ENCODE data around the gene HS6ST1. TPM values are rescaled to one million over a fixed set of nuclear protein-coding genes. Genes with fewer than 3 reads are reported as not detected.
"Not testable (repeated sequence)": the region's sequence is repeated elsewhere in the genome, so short reads cannot be mapped to it uniquely, and the experiment has no call there.

HS6ST1 gene
- total RNA-seq, 1 donor from 2014 or later = 30.8 TPM

DNA sequence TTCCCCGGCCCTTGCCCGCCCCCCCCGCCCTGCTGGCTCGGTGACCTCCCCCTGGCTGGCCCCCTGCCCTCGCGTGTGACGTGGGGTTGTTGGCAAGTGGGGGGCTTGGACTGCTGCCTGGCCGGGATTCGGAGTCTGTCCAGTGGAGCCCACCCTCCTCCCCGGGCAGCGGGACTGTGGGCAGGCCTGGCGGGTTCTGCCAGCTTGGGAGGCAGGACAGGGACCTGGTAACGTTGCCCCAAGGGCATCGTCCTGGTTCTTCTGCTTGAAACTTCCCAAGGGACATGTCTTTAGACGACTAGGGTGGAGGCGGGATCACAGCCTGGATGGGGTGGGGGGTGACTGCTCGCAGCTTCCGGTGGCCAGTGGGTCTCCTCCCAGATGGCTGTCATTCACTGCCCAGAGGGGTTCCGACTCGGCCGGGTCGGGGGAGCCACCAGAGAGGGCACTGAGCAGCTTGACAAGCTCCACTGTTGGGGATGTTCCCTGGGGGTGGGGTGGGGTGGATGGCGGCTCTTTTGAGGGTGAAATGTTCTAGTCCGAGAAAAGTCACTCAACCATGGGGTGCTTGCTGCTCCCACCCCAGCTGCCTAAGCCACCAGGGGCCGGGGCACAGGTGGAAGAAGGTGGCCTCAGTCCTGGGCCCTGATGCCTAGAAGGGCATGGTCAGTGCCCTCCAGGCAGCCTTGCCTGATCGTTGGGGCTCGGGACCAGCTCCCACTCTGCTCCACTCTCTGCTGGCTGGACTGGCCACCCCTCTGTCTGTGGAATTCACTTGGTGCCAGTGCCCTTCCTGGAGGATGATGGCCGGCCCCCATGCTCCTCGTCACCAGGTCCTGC lies 4.3 kb upstream of the HS6ST1 start:
- DNase-seq (ENCODE audit: low read depth) = no peak

DNA sequence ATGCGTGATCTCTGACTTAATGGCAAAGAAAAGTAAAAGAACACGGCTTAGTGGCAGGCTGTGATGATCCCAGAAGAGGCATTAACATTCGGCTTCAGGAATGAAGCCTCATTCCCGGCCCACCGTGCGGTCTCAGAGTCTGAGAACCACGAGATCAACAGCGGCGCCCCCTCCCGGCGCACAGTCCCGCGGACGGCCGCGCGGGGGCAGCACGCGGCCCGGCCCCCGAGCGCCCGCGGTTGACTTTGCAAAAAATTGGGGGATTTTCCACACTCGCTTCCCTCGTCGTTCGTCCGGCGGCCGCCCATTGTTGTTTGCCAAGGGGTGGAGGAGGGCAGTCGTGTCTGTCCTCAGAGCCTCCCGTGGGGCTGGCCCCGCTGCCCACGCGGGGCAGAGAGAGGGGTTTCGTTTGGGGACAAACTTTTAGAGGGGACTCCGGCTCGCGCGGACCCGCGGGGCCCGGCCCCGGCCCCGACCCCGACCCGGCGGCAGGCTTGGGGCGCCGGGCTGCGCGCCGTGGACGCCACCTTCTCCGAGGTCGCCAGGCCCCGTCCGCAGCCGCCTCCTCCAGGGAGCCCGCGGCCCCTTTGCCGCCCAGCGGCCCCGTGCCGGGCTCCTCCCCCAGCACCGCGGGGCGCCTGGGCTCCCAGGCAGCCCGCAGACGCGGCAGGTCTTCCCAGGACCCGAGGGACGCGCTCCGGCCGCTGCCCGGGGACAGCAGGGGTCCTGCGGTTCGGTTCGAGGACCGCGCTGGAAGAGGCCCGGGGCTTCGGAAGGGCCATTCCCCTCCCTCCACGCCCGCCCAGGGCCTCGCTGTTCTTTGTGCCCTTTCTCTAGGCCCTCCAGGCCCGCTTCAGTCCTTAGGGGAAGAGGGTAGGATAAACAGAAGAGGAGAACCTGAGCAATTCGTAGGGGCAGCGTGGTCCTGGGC lies 3.4 kb upstream of the HS6ST1 start:
- DNase-seq (ENCODE audit: low read depth) = peak; percentile 86

DNA sequence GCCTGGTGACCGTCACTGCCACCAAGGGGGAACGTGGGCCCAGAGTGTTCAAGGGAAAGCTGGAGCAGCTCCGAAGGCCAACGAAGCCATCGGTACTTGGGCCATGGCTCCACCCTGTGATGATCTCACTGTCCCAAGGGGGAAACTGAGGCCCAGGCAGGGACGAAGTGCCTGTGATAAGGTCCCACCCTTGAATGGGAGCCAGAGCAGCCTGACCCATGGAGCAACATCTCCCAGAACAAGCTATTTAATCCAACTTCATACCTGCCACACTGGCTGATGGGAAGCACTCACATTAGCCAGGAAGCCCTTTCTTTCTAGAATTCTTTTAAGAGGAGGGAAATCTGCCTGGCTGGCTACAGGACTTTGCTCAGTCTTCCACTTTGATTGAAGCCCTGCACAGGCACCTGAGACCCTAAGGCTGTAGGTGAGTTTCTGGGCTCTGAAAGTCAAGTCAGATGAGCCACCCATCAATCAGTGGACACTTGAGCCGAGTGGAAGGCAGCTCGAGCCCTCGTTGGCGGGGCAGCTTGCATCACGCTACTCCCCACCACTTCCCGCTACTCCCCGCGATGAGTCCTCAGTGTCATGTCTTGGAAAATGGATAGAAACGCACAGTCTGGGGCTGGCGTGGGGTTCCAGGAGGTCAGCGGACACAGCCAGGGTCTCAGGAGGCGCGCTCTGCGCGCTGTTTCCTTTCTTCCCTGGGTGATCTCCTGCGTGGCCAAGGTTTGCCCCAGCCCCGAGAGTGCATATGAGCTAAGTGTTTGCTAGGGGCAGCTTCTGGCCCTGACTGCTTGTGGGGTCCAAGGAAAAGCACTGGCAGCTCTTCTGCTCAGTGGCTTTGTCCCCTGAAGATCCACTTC lies 2.5 kb upstream of the HS6ST1 start:
- no peak for DNase-seq (ENCODE audit: low read depth)

DNA sequence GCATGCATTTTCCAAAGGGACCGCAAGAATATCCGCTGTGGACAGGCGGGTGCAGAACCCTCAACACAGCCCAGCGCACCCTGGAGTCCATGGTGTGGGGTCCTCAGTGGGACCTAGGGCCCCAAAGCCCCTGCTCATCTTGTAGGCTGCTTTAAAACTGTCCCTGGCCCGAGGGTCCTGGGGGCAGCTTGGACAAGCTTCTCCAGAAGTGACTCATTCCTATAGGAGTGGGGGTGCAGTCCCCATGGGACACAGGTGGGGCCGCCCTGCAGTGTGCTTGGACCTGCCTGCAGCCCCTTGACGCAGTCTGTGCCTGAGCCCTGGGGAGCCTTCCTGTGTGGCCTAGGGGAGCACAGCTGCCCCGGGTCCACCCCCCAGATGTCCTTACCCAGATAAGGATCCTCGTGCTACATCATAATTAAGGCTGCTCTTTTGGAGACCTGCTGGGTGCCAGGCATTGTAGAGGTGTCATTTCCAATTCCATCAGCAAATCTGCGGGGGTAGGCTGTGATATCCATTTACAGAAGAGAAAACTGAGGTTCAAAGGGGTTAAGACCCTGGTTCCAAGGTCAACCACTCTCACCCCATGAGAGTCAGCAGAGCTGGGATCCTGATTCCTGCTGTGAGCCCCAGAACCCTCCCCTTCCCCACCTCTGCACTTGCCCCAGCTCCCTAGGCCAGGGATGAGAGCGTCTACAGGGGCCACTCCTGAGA lies 1.7 kb upstream of the HS6ST1 start:
- no peak for DNase-seq (ENCODE audit: low read depth)

DNA sequence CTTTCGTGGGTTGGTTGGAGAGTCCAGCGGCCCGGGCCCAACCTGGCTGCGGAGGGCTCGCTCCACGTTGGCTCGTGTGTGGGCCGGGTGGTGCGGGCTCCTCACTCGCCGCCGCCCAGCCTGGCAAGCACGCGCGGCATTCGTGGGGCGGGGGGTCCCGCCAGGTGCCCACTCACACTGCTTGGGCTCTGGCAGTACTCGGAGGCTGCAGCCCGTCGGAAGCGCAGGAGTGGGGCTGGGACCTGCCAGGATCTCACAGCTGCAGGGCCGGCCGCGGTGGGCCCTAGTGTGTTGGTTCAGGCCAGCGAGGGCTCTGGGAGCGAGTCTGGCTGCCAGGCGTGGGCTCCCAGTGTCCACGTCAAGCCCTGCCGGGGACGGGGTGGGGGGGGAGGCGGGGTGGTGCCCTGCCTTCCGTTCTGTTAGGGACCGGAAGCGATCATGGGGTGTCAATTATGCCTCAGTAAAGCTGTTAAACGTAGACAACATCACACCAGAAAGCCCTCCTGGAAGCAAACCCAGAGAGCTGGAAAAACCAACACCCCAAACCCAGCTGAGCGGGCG lies 1.0 kb upstream of the HS6ST1 start:
- DNase-seq (ENCODE audit: low read depth) = no peak

- not testable (repeated sequence) for DNase-seq (ENCODE audit: low read depth)
Measured at GRCh38 chr2:128318245-128318644, 423 bp downstream of the HS6ST1 start.

GRCh38 chr2:128317899-128318225 lies 806 bp downstream of the HS6ST1 start:
- not testable (repeated sequence) for DNase-seq (ENCODE audit: low read depth)

DNA sequence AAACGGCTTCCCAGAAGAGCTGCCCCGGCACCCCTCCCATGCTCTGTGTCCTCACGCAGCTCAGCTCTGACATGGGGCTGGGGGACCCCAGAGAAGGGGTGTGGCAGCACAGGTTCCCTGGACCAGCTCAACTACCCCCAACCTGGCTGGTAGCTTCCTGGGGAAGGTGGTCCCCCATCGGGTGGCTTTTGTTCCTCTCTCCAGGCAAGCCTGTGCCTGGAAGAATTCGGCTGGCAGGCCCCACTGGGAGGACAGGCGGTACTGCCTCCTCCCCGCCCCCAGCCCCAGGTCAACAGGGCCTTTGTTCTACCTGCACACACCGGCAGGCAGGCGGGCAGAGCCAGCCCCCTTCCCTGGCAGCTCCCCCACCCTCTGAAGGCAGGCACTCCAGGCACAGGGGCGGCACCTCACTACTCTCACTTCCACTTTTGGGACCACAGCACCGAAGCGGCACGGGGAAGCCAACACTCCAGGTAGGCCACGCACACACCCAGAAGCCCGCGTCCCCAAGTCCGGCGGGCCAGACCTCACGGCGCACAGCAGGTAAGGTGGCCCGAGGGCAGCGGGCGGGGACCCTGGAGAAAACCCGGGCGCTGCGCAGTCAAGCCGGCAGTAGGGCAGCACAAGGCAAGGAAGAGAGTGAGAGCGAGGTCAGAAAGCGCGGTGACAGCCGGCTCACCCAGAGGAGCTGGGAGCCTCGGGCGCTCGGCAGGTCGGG lies 1.3 kb downstream of the HS6ST1 start:
- no peak for DNase-seq (ENCODE audit: low read depth)

GRCh38 chr2:128316777-128317180 lies 1.9 kb downstream of the HS6ST1 start:
- no peak for DNase-seq (ENCODE audit: low read depth)

DNA sequence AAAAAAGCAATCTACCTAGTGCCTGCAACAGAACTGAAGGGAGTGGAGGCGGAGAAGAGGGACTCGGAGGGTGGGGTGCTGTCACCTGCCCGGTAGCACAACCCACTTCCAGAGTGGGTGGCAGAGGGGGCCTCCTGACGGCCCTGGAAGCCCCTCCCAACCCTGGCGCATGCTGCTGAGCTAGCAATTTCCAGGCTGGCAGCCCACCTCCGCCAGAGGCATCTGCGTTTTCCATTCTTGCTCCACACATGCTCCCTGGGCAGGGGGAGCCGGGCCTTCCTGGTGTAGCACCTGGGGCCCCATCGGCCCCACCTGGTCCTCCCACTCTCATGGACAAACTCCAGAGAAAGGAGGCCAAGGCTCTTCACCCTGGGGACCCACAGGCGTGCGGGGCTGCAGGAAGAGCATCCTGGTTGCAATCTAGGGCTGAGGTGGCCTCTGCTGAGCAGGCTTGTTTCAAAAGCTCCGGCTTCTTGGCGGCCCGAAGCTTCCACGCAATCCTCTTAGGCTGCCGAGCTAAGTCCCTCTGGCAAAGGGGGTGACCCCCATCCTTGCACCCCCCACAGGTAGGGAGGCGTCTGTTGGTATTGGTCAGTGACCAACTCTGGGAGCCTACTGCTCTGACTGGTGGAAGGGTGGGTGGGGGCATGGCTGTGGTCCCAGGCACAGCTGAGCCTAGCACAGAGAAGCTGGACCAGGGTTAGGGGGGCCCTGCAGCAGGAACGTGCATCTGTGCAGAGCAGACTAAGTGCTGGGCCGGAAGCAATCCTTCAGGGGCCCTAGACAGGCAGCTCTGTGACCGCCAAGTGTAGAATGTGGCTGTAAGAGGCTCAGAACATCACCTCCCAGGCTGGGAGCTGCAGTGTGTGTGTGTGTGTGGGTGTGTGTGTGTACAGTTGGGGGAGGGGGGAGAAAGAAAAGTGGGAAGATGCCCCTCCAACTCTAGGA lies 2.6 kb downstream of the HS6ST1 start:
- DNase-seq (ENCODE audit: low read depth) = no peak

DNA sequence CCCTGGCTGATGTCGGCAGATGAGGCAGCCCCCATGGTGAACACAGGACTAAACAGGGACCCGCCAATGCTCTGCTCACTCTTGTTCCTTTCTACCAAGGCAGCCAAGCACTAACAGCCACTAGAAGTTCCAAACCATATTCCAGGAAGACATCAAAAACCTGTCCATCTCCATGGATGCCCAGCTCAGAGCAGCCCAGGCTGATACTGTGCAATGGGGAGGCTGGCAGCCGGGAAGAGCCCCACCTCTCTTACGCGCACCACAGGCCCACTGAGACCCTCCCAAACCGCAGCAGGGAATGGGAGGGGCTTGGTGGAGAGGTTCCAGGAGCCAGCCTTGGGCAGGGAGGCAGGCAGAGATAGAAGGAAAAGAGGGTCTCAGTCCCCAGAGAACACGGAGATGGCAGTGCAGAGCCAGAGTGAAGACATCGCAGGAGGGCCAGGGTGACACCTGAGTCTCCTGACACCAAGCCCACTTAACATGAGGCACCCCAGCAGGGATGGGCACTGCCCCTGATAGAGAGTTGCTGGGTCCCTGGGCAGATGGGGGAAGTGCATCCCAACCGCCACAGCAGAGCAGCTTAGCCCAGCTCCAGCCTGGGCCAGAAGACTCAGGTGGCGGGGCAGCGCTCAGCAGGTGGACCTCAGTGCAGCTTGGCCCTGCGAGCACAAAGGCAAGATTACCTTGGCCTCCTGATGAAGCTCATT lies 3.4 kb downstream of the HS6ST1 start:
- DNase-seq (ENCODE audit: low read depth) = no peak

GRCh38 chr2:128314348-128315121 lies 4.1 kb downstream of the HS6ST1 start:
- DNase-seq (ENCODE audit: low read depth) = no peak

- no peak for DNase-seq (ENCODE audit: low read depth)
Measured at GRCh38 chr2:128313931-128314347, 4.7 kb downstream of the HS6ST1 start.

- DNase-seq (ENCODE audit: low read depth) = no peak
Measured at GRCh38 chr2:128313091-128313836, 5.4 kb downstream of the HS6ST1 start.

- no peak for DNase-seq (ENCODE audit: low read depth)
Measured at GRCh38 chr2:128312411-128312810, 6.3 kb downstream of the HS6ST1 start.

DNA sequence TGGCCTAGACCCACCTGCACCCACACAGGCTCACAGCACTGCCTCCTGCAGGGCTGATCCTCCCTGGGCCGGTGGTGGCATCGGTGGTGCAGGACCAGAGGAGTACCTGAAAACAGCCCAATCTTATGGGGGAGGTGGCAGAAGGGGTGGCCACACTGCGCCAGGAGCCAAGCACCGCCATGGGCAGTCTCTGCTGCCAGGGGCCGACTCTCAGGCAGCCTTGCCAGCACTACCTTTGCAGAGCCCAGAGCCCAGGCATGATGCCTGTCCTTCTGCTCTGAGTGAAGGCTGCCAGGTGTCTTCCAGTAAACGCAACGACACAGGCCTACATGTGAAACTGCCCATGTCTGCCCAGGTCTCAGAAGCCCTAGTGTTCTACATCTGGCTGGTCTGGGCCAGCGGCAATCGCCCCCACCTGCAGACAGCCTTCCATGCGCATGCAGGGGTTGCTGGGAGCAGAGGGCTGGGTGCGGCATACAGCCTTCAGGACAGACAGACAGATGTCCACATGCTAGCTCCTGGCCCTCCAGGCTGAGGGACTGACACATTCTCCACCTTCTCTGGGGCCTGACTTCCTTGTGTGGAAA lies 6.8 kb downstream of the HS6ST1 start:
- DNase-seq (ENCODE audit: low read depth) = no peak

All from myocyte (in vitro differentiated cells).